M059J (cell line): Measurements from ENCODE around the gene GAS6. TPM values are rescaled to one million over a fixed set of nuclear protein-coding genes. Genes with fewer than 3 reads are reported as not detected.
"Not testable (repeated sequence)": the region's sequence is repeated elsewhere in the genome, so short reads cannot be mapped to it uniquely, and the experiment has no call there.

Experiments
- DNase-seq: peaks from one replicate; pipeline ENCODE4 v3.0.0-alpha.2; 2012; ENCODE audit warnings: low read depth
- total RNA-seq: library from RNA; depleted of rRNA; stranded (reverse); fragments of >200 nt; shearing (Covaris generic); gene quantifications from 2 replicates; pipeline ENCODE4 v1.2.3, GENCODE V29; 2014

Gene GAS6
- total RNA-seq, 1 experiment from 2014 or later, result 99.1 TPM

DNA sequence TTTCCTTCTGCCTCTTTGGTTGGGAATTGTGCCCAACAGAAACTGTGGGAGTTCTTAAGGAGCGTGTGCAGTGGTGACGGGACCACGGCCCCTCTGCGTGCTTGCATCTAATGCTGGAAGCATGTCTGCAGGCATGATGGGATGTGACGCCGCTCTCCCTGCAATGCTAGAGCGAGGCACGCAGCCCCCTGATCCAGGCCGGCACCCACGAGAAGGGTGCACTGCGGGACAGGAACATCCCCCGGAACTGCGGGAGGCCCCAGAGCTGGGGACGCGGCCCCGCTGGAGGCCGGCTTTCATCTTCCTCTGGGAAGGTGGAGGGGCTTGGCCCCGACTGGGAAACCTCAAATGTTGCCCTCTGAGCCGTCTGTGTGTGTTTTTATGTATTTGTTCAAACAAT, 72.1 kb downstream of the GAS6 start:
- DNase-seq, result no peak

DNA sequence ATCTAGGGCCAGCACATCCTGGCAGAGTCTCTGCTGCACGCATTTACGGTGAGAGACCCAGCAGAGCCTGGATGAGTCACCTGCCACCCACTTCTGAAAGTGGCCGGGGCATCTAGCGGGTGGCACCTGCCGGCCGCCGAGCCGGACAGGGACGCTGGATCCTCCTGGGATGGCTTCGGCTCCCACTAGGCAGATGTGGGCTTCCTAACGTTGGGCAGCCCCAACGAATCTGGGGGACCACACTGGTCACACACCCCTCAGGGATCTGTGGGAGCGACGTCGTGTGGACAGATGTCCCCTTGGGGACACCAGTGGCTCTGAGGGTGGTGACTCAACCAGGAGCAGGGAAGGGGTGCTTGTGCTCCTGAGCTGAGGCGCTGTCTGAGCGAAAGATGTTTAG, 72.7 kb downstream of the GAS6 start:
- no peak for DNase-seq

GRCh38 chr13:113789931-113790330, 73.9 kb downstream of the GAS6 start:
- not testable (repeated sequence) for DNase-seq

- no peak for DNase-seq
Measured at GRCh38 chr13:113789167-113789566, 74.7 kb downstream of the GAS6 start.

- no peak for DNase-seq
Measured at GRCh38 chr13:113788413-113789135, 75.3 kb downstream of the GAS6 start.

DNA sequence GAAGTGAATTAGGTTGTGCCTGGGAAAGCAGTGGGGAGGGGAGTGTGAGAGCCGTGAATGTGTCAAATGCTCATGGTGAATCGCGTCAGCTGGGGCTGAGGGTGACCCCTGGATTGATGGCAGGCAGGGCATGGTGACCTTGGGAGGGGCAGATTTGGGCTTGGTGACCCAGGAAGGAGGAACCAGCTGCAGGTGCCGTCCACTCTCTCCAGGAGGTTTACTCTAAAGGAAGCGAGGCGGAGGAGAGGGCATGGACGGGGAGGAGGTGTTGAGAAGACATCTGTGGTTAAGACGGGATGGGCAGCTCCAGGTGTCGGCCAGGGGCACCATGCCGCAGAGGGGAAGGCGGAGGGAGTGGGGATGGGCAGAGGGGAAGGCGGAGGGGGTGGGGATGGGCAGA, 76.2 kb downstream of the GAS6 start:
- no peak for DNase-seq

DNA sequence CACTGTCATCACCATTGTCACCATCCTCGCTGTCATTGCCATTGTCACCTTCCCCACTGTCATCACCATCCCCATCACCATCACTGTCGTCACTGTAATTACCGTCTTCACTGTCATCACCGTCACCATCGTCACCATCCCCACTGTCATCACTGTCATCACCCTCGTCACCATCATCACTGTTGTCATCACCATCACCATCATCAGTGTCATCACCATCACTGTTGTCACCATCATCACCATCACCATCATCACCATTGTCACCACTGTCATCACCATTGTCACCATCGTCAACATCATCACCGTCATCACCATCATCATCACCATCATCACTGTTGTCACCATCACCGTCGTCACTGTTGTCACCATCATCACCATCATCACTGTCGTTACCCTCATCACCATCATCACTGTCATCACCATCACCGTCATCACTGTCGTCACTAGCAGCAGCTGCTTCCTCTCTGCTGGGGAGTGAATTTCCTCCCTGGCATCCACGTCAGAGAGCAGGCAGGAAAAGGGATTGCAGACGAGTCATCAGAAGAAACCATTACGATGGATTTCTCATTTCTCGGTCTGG, 77.5 kb downstream of the GAS6 start:
- peak; percentile 77 for DNase-seq

GRCh38 chr13:113785051-113786010, 78.5 kb downstream of the GAS6 start:
- DNase-seq, result peak; percentile 99

DNA sequence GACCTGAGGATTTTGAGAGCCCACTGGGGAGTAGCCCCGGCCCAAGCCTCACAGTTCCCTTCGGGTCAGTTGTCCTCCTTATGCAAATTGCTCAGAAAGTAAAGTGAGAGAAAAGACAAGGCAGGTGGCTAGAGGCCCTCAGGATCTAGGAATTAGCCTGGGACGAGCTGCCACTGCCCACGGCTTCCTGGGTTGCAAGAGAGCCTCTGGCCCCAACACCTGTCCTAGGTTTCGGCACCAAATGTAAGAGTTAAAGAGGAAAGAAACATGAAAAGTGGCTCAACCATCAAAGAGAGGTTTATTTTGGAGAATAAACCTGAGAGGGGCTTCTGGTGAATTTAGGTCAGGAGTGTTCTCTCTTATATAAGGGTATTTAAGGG, 79.2 kb downstream of the GAS6 start:
- no peak for DNase-seq

DNA sequence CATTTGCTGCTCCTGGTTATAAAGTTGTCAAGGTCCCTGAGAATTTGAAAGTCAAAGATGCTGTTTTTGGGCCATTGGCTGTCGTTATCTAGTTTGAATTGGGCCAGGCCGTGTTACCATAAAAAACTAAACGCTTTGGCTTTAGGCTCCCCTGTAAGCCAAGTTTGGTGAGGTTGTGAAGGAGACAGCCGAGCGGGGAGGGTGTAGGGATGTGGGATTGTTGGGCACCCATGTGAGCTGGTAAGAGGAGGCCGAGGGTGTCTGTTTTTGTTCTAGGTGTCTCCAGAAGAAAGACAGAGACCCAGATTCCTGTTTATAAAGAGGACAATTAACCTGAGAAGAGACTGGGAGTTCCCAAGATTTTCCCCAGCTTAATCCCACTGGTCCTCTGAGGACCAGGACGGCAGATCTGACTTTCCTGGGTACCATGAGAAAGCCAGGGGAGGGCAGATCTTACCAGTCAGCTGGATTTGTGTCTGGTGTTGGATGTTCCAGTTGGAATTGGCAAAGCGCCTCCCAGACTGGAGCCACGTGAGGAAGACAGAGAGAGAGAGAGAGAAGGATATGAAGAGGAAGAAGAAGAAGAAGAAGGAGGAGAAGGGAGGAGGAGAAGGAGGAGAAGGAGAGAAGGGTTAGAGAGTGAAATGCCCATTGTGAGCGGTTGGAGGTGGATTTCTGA, 79.8 kb downstream of the GAS6 start:
- peak; percentile 19 for DNase-seq

DNA sequence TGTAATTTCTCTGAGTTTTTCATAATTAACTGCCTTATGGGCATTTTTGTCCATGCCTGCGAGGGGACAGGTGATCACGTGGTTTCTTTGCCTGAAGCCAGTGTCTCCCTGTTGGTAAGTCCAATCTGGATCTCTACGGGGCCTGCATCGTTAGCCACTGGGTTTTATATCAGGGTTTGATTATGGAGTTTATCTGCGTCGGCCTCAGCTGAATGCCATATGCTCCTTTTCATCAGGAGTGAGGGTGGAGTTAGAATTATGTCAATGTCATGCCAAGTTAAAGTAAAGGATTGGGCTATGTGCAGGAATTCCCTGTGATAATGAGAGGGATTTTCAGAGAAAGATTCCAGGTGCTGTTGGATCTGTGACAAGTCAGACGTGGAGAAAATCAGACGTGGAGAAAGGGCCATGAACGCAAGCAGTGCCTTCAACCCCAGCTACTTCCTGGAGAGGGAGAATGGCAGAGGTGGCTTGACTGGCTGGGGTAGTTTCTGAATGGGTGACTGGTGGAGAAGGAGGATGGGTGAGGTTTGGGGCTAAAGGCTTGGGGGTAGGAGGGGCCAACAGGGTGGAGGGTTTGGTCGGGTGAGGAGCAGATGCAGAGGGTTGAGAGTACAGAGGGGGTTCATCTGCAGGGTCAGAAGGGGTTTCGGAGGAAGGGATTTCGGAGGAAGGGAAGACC, 80.5 kb downstream of the GAS6 start:
- DNase-seq, result no peak

GRCh38 chr13:113782472-113782871, 81.4 kb downstream of the GAS6 start:
- no peak for DNase-seq

- no peak for DNase-seq
Measured at GRCh38 chr13:113781571-113781970, 82.3 kb downstream of the GAS6 start.

GRCh38 chr13:113777311-113778260, 86.3 kb downstream of the GAS6 start:
- peak; percentile 21 for DNase-seq

DNA sequence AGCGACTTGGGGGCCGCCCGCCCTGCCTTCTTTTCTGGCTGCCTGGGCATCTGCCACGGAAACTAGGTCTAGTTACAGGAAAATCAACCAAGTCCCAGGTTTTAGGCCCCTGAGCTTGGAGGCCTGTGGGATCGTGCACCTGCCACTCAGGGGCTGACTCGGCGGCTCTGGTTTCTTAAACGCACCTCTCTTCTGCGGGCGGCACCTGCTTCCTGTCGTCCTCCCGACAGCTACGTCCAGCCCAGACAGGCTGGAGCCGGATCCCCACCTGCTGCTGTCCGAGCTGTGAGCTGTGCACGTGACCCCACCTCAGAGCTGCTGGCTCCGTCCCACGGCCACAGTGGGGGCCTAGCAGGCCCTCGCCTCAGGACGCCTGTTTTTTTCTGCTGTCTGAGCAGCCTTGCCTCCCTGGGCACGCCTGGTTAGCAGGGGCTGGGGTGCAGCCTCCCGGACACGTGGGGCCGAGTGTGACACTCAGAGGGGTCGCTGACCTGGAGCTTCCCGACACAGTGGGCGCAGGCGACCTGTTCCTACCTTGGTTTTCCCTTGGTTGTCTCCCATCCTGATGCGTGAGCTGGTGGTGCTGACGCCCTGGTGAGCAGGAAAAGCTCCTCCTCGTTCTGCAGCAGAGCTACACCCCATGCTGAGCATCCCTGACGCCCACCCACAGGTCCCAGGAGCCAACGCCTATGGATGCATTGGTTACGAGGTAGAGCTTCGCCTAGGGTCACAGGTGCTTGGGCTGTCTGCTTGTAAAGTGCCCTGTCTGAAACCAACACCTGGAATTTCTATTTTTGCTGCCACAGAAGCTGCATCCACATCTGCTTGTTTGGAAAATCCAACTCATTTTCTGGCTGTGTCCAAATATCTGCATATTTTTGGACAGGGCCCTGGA, 87.4 kb downstream of the GAS6 start:
- DNase-seq, result no peak

DNA sequence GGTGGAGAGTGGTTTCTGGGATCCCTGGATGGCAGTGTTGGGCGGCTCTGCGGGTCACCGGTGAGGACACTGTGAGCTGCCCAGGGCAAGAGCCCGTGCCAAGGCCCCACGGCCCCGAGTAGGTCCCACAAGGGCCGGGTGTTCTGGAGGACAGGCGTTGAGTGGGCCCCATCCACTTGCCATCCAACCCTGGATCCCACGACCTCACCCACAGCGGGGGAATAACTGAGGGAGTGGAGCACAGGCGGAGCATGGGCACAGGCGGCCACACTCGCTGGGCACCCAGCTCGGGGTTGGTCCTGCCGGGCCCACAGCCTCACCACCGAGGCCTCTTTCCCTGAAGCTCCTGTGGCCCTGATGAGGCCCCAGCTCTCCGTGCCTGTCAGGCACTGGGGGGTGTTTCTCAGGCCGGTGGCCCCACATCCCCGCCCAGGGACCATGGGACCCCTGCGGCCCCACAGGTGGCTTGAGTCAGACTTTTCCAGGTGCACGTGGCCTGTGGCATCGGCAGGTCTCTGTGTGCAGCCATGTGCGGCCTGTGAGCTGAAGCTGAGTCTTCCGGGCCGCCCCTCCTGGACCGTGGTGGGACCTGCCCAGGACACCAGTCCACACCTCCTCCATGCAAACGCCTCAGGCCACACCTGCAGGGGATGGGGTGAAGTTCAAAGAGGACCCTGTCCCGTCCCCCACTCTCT, 88.3 kb downstream of the GAS6 start:
- DNase-seq, result no peak

GRCh38 chr13:113774177-113775107, 89.4 kb downstream of the GAS6 start:
- DNase-seq, result peak; percentile 84
